ENCODE results near the gene GRM1.

Gene GRM1

GRCh38 chr6:146359131-146359530, 330.3 kb downstream of the GRM1 start:
- H3K27me3 ChIP-seq (ENCODE audit: control insufficient read depth, low read length): no peaks in the 10 kb centered on the region
- no peaks in the 10 kb centered on the region for H3K36me3 ChIP-seq (ENCODE audit: control insufficient read depth, low read length)
- H3K9me3 ChIP-seq (ENCODE audit: control insufficient read depth, insufficient read depth, low read length): no peaks in the 10 kb centered on the region
- no peaks in the 10 kb centered on the region for H3K79me2 ChIP-seq (ENCODE audit: control insufficient read depth, low read length)
- H3K4me2 ChIP-seq (ENCODE audit: low read length): no peak overlapping the region
- H3K27ac ChIP-seq (ENCODE audit: low read depth, low read length): no peak overlapping the region
- no peak overlapping the region for H3K4me3 ChIP-seq (ENCODE audit: low read length)
- no peaks in the 10 kb centered on the region for H3K9me2 ChIP-seq (replicated peaks; ENCODE audit: control insufficient read depth, low read length)
- H4K20me1 ChIP-seq (ENCODE audit: control insufficient read depth, insufficient read depth, low read depth, low read length): no peaks in the 10 kb centered on the region
- no peaks in the 10 kb centered on the region for H3K4me1 ChIP-seq (ENCODE audit: control insufficient read depth, low read length)
- no peak for TF ChIP-seq CTCF (IDR thresholded peaks at IDR 0.05; ENCODE audit: low read depth, low read length, poor library complexity, severe bottlenecking)
- no peak for TF ChIP-seq EZH2phosphoT487 (IDR thresholded peaks at IDR 0.05; ENCODE audit: borderline replicate concordance, low read length)
- H3F3A ChIP-seq (ENCODE audit: control insufficient read depth, insufficient read depth): no peaks in the 10 kb centered on the region

DNA sequence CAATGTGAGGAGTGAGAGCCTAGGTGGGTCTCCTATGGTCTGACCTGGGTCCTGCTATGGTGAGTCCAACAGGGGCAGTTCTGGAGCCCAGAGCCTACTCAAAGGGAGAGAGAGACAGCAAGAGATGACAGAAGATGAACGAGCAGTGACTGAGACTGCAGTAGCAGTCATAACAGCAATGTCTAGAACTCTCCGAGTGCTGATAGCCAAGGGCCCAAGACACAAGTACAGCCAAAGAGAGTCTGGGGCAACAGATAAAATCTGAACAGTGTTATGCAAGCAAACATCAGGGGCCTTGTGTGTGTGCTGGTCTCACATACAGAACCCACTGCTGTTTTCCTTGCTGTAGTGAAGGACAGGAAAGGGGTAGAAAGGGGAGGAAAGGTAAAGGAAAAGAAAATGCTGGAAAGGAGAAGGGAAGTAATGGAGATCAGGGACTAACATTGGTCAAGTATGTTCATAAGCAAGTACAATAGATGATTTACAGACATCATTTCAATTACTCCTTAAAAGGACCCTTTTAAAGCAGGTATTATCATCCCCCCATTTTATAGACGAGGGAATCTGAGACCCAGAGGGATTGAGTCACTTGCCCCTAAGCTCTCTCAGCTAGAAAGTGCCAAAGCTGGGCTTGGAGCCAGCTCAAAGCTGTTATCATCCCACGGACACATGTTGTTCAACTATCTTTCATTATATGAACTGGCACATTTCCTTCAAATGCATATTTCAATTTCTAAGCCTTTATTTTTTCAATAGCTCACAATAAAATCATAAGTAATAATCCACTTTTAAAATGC, 332.5 kb downstream of the GRM1 start:
- no peaks in the 10 kb centered on the region for H3K36me3 ChIP-seq (ENCODE audit: control insufficient read depth, low read length)
- H3K4me2 ChIP-seq (ENCODE audit: low read length): no peak overlapping the region
- no peaks in the 10 kb centered on the region for H3K9me2 ChIP-seq (replicated peaks; ENCODE audit: control insufficient read depth, low read length)
- no peaks in the 10 kb centered on the region for H3K27me3 ChIP-seq (ENCODE audit: control insufficient read depth, low read length)
- no peak overlapping the region for H3K4me3 ChIP-seq (ENCODE audit: low read length)
- H3K9me3 ChIP-seq (ENCODE audit: control insufficient read depth, insufficient read depth, low read length): no peaks in the 10 kb centered on the region
- H3K27ac ChIP-seq (ENCODE audit: low read depth, low read length): no peak overlapping the region
- no peaks in the 10 kb centered on the region for H3F3A ChIP-seq (ENCODE audit: control insufficient read depth, insufficient read depth)
- TF ChIP-seq CTCF (IDR thresholded peaks at IDR 0.05; ENCODE audit: low read depth, low read length, poor library complexity, severe bottlenecking) (no peak), EZH2phosphoT487 (IDR thresholded peaks at IDR 0.05; ENCODE audit: borderline replicate concordance, low read length) (no peak)
- H4K20me1 ChIP-seq (ENCODE audit: control insufficient read depth, insufficient read depth, low read depth, low read length): no peaks in the 10 kb centered on the region
- H3K4me1 ChIP-seq (ENCODE audit: control insufficient read depth, low read length): no peaks in the 10 kb centered on the region
- no peaks in the 10 kb centered on the region for H3K79me2 ChIP-seq (ENCODE audit: control insufficient read depth, low read length)

DNA sequence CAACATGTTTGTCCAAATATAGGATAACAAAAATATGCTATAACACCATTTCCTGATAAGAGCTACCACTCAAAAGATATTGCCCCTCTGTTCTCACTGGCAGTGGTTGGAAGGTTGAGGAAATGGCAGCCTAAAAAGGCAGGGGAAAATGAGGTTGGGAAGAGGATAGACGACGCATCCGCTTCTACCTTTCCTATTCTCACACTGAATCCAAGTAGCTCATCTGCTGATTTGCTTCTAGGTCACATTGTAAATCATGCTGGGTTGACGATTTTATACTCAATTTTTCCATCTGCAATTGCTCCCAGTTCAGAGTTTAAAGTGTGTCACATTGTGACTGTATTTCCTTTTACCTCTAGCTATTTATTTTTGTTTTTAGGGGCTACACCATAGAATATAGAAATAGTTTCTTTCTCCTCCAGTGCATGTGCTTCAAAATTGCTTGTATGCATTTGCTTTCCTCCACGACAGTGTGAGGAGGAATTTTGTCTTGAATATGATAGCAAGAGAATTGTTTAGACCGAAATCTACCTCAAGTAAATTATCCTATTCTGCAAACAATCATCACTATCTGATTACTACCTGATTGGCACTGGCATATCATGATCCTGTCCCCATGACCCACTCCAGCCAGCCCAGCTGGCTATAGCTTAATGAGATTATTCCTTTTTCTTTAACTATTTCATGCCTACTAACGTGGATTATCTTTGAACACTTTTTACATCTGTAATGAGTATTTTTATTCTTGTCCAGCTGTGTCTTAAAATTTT, 335.2 kb downstream of the GRM1 start:
- Histone ChIP-seq H3K27me3 (ENCODE audit: control insufficient read depth, low read length) (no peaks in the 10 kb centered on the region), H3K36me3 (ENCODE audit: control insufficient read depth, low read length) (no peaks in the 10 kb centered on the region)

More for the DNA sequence above, 335.2 kb downstream of the GRM1 start:
- Histone ChIP-seq H3K27ac (ENCODE audit: low read depth, low read length) (no peak overlapping the region), H3F3A (ENCODE audit: control insufficient read depth, insufficient read depth) (no peaks in the 10 kb centered on the region), H3K4me2 (ENCODE audit: low read length) (no peak overlapping the region), H4K20me1 (ENCODE audit: control insufficient read depth, insufficient read depth, low read depth, low read length) (no peaks in the 10 kb centered on the region), H3K9me2 (replicated peaks; ENCODE audit: control insufficient read depth, low read length) (no peaks in the 10 kb centered on the region), H3K79me2 (ENCODE audit: control insufficient read depth, low read length) (no peaks in the 10 kb centered on the region), H3K4me3 (ENCODE audit: low read length) (no peak overlapping the region), H3K9me3 (ENCODE audit: control insufficient read depth, insufficient read depth, low read length) (no peaks in the 10 kb centered on the region), H3K4me1 (ENCODE audit: control insufficient read depth, low read length) (no peaks in the 10 kb centered on the region)
- TF ChIP-seq EZH2phosphoT487 (IDR thresholded peaks at IDR 0.05; ENCODE audit: borderline replicate concordance, low read length) (no peak), CTCF (IDR thresholded peaks at IDR 0.05; ENCODE audit: low read depth, low read length, poor library complexity, severe bottlenecking) (no peak)

Data from DOHH2 (cell line).